HG03457 (cell line): Measurements from ENCODE around the gene USP24.

Source experiments
- ATAC-seq: cut with Tn5 transposase; IDR thresholded peaks from one replicate; pipeline ENCODE4 v1.9.1; 2021; ENCODE audit warnings: moderate number of reproducible peaks; ENCODE audit not compliant: unreplicated experiment

The USP24 gene

GRCh38 chr1:55070293-55071164 is 144.6 kb downstream of the USP24 start:
- no peak for ATAC-seq

- no peak for ATAC-seq
Observed at GRCh38 chr1:55069280-55069679, 145.9 kb downstream of the USP24 start.

- ATAC-seq: no peak
Observed at GRCh38 chr1:55068638-55069037, 146.5 kb downstream of the USP24 start.

GRCh38 chr1:55067914-55068313 is 147.2 kb downstream of the USP24 start:
- ATAC-seq: no peak

GRCh38 chr1:55067022-55067778 is 148.0 kb downstream of the USP24 start:
- ATAC-seq: no peak

- no peak for ATAC-seq
Observed at GRCh38 chr1:55065648-55066047, 149.5 kb downstream of the USP24 start.

- ATAC-seq: no peak
Observed at GRCh38 chr1:55064861-55065263, 150.3 kb downstream of the USP24 start.

GRCh38 chr1:55064071-55064581 is 151.0 kb downstream of the USP24 start:
- no peak for ATAC-seq

GRCh38 chr1:55063577-55063942 is 151.6 kb downstream of the USP24 start:
- ATAC-seq: no peak

- no peak for ATAC-seq
Observed at GRCh38 chr1:55062801-55063576, 152.2 kb downstream of the USP24 start.

GRCh38 chr1:55061706-55062321 is 153.3 kb downstream of the USP24 start:
- ATAC-seq: no peak

- no peak for ATAC-seq
Observed at GRCh38 chr1:55061000-55061705, 154.0 kb downstream of the USP24 start.

- no peak for ATAC-seq
Observed at GRCh38 chr1:55060133-55060999, 154.8 kb downstream of the USP24 start.

- ATAC-seq: no peak
Observed at GRCh38 chr1:55059302-55060132, 155.6 kb downstream of the USP24 start.

- ATAC-seq: no peak
Observed at GRCh38 chr1:55057956-55058298, 157.2 kb downstream of the USP24 start.

GRCh38 chr1:55057270-55057955 is 157.8 kb downstream of the USP24 start:
- no peak for ATAC-seq

GRCh38 chr1:55056632-55056992 is 158.6 kb downstream of the USP24 start:
- ATAC-seq: no peak
